Neural crest cell (in vitro differentiated cells): ENCODE results near the gene PLXNB1. TPM values are rescaled to one million over a fixed set of nuclear protein-coding genes. Genes with fewer than 3 reads are reported as not detected.
A peak's percentile ranks its signal among the peaks of the same experiment; 100 is the strongest.

Experiments
- DNase-seq: peaks from one replicate; pipeline ENCODE4 v3.0.0; 2021; ENCODE audit warnings: low read depth, mixed read lengths, low spot score
- H3K27ac Mint-ChIP-seq: one replicate; pipeline ENCODE4 v1.8.0; 2021; ENCODE audit warnings: mild to moderate bottlenecking, mixed read lengths; ENCODE audit not compliant: unreplicated experiment
- H3K27me3 Mint-ChIP-seq: 2 replicates; pipeline ENCODE4 v1.8.0; 2021; ENCODE audit warnings: low read depth, mild to moderate bottlenecking, mixed read lengths
- H3K36me3 Mint-ChIP-seq: 2 replicates; pipeline ENCODE4 v1.8.0; 2021; ENCODE audit warnings: low read depth, mild to moderate bottlenecking, mixed read lengths
- H3K4me1 Mint-ChIP-seq: 2 replicates; pipeline ENCODE4 v1.8.0; 2021; ENCODE audit warnings: mixed read lengths
- H3K4me3 Mint-ChIP-seq: one replicate; pipeline ENCODE4 v1.8.0; 2021; ENCODE audit warnings: mild to moderate bottlenecking, mixed read lengths
- H3K9me3 Mint-ChIP-seq: 2 replicates; pipeline ENCODE4 v1.8.0; 2021; ENCODE audit warnings: mixed read lengths
- total RNA-seq: library from RNA; stranded (reverse); gene quantifications from 2 replicates; pipeline ENCODE4 v1.2.1, GENCODE V29; 2021
- TF ChIP-seq, protein P1 (sequence below): fragments of 200-600 bp; sonication (generic); conservative IDR thresholded peaks from 2 replicates; pipeline ENCODE4 v1.5.0; 2021; ENCODE audit warnings: antibody characterized with exemption, mild to moderate bottlenecking

PLXNB1 gene
- total RNA-seq, 1 donor from 2014 or later: 180 TPM

DNA sequence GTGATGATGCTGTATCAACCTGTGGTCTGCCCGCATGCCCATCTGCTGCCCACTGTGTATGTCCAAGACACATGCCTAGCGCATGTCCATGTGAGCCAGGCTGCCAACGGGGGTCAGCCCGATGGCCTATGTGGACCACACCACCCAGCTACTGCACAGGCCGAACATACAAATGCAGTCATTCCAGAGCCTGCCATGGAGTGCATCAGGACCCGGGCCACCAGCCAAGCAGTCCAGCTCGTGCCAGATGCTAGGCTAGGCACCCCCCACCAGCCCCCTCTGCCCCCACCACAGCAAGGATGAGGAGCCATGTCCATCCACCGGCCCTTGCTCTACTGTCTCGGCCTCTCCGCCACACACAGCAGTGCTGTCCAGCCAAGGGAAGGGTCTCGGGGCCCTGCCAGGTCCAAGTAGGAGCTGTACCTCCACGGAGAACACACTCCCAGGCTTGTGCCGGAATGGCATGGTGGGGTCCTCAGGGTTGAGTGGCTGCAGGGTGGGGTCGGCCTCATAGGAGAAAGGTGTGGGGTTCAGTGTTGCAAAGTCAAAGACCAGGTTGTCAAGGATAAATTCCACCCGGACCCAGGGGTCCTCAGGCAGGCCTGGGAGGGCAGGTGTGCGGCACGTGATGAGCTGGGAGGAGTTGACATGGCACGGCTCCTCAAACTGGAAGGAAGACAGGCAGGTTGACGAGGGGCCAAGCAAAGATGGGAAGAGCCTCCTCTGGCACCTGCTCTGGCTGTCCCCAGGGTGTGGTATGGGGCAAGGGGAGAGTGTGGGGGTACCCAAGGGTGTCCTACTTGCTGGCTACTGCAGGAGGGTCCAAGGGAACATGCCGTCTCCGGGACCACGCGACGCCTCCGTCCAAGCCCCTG, 15.3 kb downstream of the PLXNB1 start:
- H3K9me3 Mint-ChIP-seq: no peaks in the 10 kb centered on the region
- no peaks in the 10 kb centered on the region for H3K27me3 Mint-ChIP-seq
- no peak for DNase-seq
- no peaks in the 10 kb centered on the region for H3K4me1 Mint-ChIP-seq
- TF ChIP-seq, protein P1, sequence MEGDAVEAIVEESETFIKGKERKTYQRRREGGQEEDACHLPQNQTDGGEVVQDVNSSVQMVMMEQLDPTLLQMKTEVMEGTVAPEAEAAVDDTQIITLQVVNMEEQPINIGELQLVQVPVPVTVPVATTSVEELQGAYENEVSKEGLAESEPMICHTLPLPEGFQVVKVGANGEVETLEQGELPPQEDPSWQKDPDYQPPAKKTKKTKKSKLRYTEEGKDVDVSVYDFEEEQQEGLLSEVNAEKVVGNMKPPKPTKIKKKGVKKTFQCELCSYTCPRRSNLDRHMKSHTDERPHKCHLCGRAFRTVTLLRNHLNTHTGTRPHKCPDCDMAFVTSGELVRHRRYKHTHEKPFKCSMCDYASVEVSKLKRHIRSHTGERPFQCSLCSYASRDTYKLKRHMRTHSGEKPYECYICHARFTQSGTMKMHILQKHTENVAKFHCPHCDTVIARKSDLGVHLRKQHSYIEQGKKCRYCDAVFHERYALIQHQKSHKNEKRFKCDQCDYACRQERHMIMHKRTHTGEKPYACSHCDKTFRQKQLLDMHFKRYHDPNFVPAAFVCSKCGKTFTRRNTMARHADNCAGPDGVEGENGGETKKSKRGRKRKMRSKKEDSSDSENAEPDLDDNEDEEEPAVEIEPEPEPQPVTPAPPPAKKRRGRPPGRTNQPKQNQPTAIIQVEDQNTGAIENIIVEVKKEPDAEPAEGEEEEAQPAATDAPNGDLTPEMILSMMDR: no peak
- no peak overlapping the region for H3K4me3 Mint-ChIP-seq
- H3K36me3 Mint-ChIP-seq: peaks cover 2% of the 10 kb centered on the region
- no peak overlapping the region for H3K27ac Mint-ChIP-seq

DNA sequence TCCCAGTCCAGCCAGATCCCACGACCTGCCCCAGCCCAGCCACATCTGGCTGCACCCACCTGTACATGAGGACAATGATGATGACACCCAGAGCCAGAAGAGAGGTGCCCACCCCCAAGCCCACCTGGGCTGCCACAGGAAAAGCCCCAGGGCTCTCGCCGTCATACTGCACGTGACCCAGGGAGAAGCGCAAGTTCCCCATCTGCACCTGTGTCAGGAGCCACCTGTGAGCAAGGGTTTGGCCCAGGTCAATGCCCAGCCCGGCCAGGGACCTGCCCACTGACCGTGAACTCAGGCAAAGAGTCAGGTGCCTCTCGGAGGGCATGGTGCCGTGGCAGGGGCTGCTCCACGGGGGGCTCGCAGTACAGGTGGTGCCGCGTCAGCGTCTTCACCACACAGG, 16.3 kb downstream of the PLXNB1 start:
- H3K36me3 Mint-ChIP-seq: peaks cover 2% of the 10 kb centered on the region
- no peak overlapping the region for H3K27ac Mint-ChIP-seq
- no peaks in the 10 kb centered on the region for H3K27me3 Mint-ChIP-seq
- no peaks in the 10 kb centered on the region for H3K9me3 Mint-ChIP-seq
- TF ChIP-seq, protein P1: no peak
- H3K4me1 Mint-ChIP-seq: no peaks in the 10 kb centered on the region
- DNase-seq: no peak
- H3K4me3 Mint-ChIP-seq: no peak overlapping the region

DNA sequence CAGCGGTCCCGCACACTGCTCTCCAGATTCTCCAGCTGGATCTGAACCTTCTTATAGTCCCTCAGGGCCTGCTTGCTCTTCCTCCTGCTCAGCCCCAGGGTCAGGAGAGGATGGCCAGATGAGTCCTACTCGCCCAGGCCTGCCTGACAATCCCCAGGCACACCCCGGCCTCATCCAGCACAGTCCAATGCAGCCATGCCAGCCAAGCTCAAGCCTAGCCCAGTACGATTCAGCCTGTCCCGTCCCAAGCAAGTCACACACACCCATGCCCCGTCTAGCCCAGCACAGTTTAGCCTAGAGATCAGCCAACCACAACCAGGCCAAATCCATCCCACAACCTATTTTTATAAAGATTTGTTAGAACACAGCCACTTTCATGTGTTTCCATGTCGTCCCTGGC, 16.8 kb downstream of the PLXNB1 start:
- peak overlapping the region; percentile 8 for H3K4me3 Mint-ChIP-seq
- H3K9me3 Mint-ChIP-seq: no peaks in the 10 kb centered on the region
- H3K27ac Mint-ChIP-seq: peak overlapping the region; percentile 20
- DNase-seq: no peak
- H3K36me3 Mint-ChIP-seq: peaks cover 2% of the 10 kb centered on the region
- TF ChIP-seq, protein P1: no peak
- H3K4me1 Mint-ChIP-seq: no peaks in the 10 kb centered on the region
- no peaks in the 10 kb centered on the region for H3K27me3 Mint-ChIP-seq

DNA sequence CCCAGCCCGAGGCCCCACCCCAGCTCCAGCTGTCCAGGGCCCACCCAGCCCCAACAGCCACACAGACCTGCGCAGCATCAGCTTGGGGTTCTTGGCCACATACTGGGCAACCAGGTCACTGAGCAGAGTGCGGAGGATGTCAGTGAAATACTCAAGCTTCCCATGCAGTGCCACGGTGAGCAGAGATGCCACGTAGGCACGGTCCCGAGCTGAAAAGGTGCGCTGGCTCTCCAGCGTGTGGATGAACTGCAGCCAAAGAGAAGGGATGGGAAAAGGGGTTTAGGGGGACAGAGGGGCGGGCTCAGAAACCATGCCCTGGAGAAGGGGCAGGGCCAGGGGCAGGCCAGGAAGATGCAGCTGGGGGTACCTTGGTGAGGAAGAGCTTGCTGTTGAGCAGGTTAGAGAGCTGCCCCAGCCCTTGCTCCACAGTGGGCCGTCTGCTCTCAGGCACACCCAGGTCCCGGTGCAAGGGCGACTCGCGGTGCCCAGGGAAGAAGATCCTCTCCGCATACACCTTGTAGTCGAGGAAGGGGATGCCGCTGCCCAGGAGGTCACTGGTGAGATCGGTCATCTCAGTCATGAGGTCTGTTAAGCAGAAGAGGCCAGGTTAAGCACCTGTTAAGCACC, 17.4 kb downstream of the PLXNB1 start:
- peaks cover 2% of the 10 kb centered on the region for H3K36me3 Mint-ChIP-seq
- no peaks in the 10 kb centered on the region for H3K9me3 Mint-ChIP-seq
- no peak for DNase-seq
- H3K27me3 Mint-ChIP-seq: no peaks in the 10 kb centered on the region
- TF ChIP-seq, protein P1: no peak
- no peak overlapping the region for H3K27ac Mint-ChIP-seq
- no peaks in the 10 kb centered on the region for H3K4me1 Mint-ChIP-seq
- peak overlapping the region; percentile 19 for H3K4me3 Mint-ChIP-seq

DNA sequence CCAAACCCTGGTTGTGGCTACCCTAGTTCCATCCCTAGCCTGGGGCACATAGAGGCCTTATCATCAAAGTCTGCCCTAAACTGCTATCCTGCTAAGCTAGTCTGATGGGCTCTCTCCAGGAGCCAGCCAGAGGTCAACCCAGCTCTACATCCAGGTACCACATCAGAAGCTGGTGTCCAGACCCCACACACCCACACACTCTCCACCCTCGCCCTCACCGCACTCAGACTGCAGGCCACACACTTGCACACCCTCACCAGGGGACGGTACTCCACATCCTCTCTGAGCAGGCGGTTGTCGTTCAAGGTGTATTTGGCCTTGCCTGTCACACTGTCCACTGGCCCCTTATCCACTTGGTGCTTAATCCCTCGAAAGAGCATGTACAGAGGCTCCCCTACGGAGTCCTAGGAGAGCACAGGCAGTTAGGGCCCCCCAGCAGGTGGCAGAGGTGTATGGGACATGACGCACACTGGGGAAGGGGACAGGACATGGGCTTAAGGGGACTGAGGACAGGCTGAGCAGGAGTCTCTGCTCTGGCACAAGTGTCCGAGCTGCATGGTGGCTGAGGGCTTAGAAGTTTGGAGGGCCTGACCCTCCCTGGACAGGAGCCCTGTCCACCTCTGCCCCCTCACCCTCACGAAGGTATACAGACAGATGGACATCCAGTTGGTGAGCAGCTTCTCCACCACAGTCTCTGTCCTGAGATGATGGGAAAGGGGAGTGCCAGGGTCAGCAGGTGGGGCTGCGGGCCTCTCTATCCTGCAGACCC, 18.1 kb downstream of the PLXNB1 start:
- DNase-seq: no peak
- Mint-ChIP-seq H3K4me1 (no peaks in the 10 kb centered on the region), H3K27me3 (no peaks in the 10 kb centered on the region), H3K4me3 (peak overlapping the region; percentile 19), H3K36me3 (peaks cover 4% of the 10 kb centered on the region), H3K9me3 (no peaks in the 10 kb centered on the region), H3K27ac (no peak overlapping the region)
- TF ChIP-seq, protein P1: no peak
